Liver (tissue), 9 donors: ENCODE results near the gene KLRF1. TPM values are rescaled to one million over a fixed set of nuclear protein-coding genes. Genes with fewer than 3 reads are reported as not detected.

Source experiments
- DNase-seq: peaks from one replicate; pipeline ENCODE4 v3.0.0-alpha.2; 2017; ENCODE audit warnings: low spot score
- H3K27ac ChIP-seq, 2 donors: one replicate each; pipeline ENCODE4 v1.7.0; 2013; ENCODE audit warnings: inconsistent platforms in 2 of 2, low read length in 2 of 2, control low read depth in 1 of 2, low read depth in 1 of 2, mild to moderate bottlenecking in 1 of 2
- H3K27me3 ChIP-seq, 4 donors: one replicate each; pipeline versions ENCODE4 v1.6.1 to v1.7.0; 2013; ENCODE audit warnings: low read length in 3 of 4, inconsistent platforms in 1 of 4, mild to moderate bottlenecking in 1 of 4, moderate library complexity in 1 of 4; ENCODE audit not compliant: control insufficient read depth in 4 of 4, insufficient read depth in 4 of 4
- H3K36me3 ChIP-seq, 4 donors: one replicate each; pipeline versions ENCODE4 v1.6.1 to v1.7.0; 2013; ENCODE audit warnings: low read length in 3 of 4, mild to moderate bottlenecking in 3 of 4, low read depth in 1 of 4, moderate library complexity in 1 of 4; ENCODE audit not compliant: control insufficient read depth in 4 of 4, insufficient read depth in 3 of 4
- H3K4me1 ChIP-seq, 4 donors: one replicate each; pipeline versions ENCODE4 v1.6.1 to v1.7.0; 2013; ENCODE audit warnings: low read length in 3 of 4, mild to moderate bottlenecking in 3 of 4, moderate library complexity in 1 of 4; ENCODE audit not compliant: control insufficient read depth in 4 of 4, insufficient read depth in 4 of 4
- H3K4me3 ChIP-seq, 3 donors: one replicate each; pipeline versions ENCODE4 v1.6.1 to v1.7.0; 2013; ENCODE audit warnings: low read length in 3 of 3, control low read depth in 1 of 3, low read depth in 1 of 3, mild to moderate bottlenecking in 1 of 3
- H3K9ac ChIP-seq, 2 donors: one replicate each; pipeline ENCODE4 v1.7.0; 2013; ENCODE audit warnings: low read length in 2 of 2, mild to moderate bottlenecking in 2 of 2, moderate library complexity in 2 of 2, control low read depth in 1 of 2, low read depth in 1 of 2
- H3K9me3 ChIP-seq, 4 donors: one replicate each; pipeline versions ENCODE4 v1.6.1 to v1.7.0; 2013; ENCODE audit warnings: low read length in 3 of 4; ENCODE audit not compliant: control insufficient read depth in 4 of 4
- ATF3 ChIP-seq: IDR thresholded peaks from 2 replicates; pipeline ENCODE4 v1.6.1; 2016; ENCODE audit warnings: antibody characterized with exemption
- EGR1 ChIP-seq, 2 donors: IDR thresholded peaks; 2 replicates each; pipeline ENCODE4 v1.6.1; 2016 to 2018; ENCODE audit warnings: antibody characterized with exemption in 2 of 2, low read depth in 2 of 2
- FOXA1 ChIP-seq: IDR thresholded peaks from 2 replicates; pipeline ENCODE4 v1.6.1; 2016; ENCODE audit warnings: antibody characterized with exemption
- FOXA2 ChIP-seq: IDR thresholded peaks from 2 replicates; pipeline ENCODE4 v1.6.1; 2016; ENCODE audit warnings: antibody characterized with exemption
- GABPA ChIP-seq, 2 donors: IDR thresholded peaks in 1 of 2; conservative IDR thresholded peaks in 1 of 2; 2 replicates each; pipeline ENCODE4 v1.6.1; 2016; ENCODE audit warnings: antibody characterized with exemption in 2 of 2, mild to moderate bottlenecking in 1 of 2, moderate library complexity in 1 of 2
- HNF4A ChIP-seq, 2 donors: conservative IDR thresholded peaks; 2 replicates each; pipeline ENCODE4 v1.6.1; 2016; ENCODE audit warnings: antibody characterized with exemption in 2 of 2, mild to moderate bottlenecking in 2 of 2
- HNF4G ChIP-seq: IDR thresholded peaks from 2 replicates; pipeline ENCODE4 v1.6.1; 2016; ENCODE audit warnings: antibody characterized with exemption
- JUND ChIP-seq, 2 donors: IDR thresholded peaks; 2 replicates each; pipeline ENCODE4 v1.6.1; 2016; ENCODE audit warnings: antibody characterized with exemption in 2 of 2
- MAX ChIP-seq: IDR thresholded peaks from 2 replicates; pipeline ENCODE4 v1.6.1; 2016; ENCODE audit warnings: antibody characterized with exemption
- NR2F2 ChIP-seq: IDR thresholded peaks from 2 replicates; pipeline ENCODE4 v1.6.1; 2016; ENCODE audit warnings: antibody characterized with exemption
- REST ChIP-seq: IDR thresholded peaks from 2 replicates; pipeline ENCODE4 v1.6.1; 2016; ENCODE audit warnings: antibody characterized with exemption, mild to moderate bottlenecking
- SP1 ChIP-seq: IDR thresholded peaks from 2 replicates; pipeline ENCODE4 v1.6.1; 2018; ENCODE audit warnings: antibody characterized with exemption, mild to moderate bottlenecking
- TAF1 ChIP-seq: conservative IDR thresholded peaks from 2 replicates; pipeline ENCODE4 v1.6.1; 2016; ENCODE audit warnings: antibody characterized with exemption, mild to moderate bottlenecking
- YY1 ChIP-seq: IDR thresholded peaks from 2 replicates; pipeline ENCODE4 v1.6.1; 2016; ENCODE audit warnings: antibody characterized with exemption, mild to moderate bottlenecking
- ZBTB33 ChIP-seq: IDR thresholded peaks from 2 replicates; pipeline ENCODE4 v1.6.1; 2016; ENCODE audit warnings: antibody characterized with exemption
- WGBS: extraction: QIAGEN DNeasy Blood & Tissue Kit; methylation state at CpG from one replicate; pipeline ENCODE4 v1.1.7; 2013; 5-methylcytosine and 5-hydroxymethylcytosine counted together
- polyA plus RNA-seq, 2 donors: library from polyadenylated mRNA; stranded (reverse) in 1 of 2; unstranded in 1 of 2; fragments of 200-250 nt in 1 of 2; fragments of >200 nt in 1 of 2; fragmentation: Nextera tagmentation in 1 of 2; extraction: Ambion mirVana in 1 of 2; gene quantifications; one replicate each; pipeline versions ENCODE4 v1.2.1 to v1.2.3, GENCODE V29; 2013 to 2015
- total RNA-seq, 2 donors: library from RNA; depleted of rRNA; stranded (reverse); fragments of >200 nt; gene quantifications; one replicate each; pipeline ENCODE4 v1.2.3, GENCODE V29; 2014
- donor health status: healthy.
- donor health status: healthy.
- donor health status: healthy.
- donor health status: healthy.
- donor health status: healthy.

Gene KLRF1
- total and polyA plus RNA-seq, 4 donors, result 0.18 to 1.5 (median 0.76) TPM

GRCh38 chr12:9786726-9787717, 40.3 kb upstream of the KLRF1 start:
- WGBS, result 77% methylated on average over 6 of the region's 6 CpGs

GRCh38 chr12:9792185-9792900, 34.9 kb upstream of the KLRF1 start:
- no peak for TF ChIP-seq REST
- no peak for TF ChIP-seq FOXA1
- TF ChIP-seq SP1, result no peak
- no peak for TF ChIP-seq FOXA2
- TF ChIP-seq EGR1 (IDR thresholded peaks at IDR 0.05; ENCODE audit: low read depth in 2 of 2), result no peak
- no peak for TF ChIP-seq HNF4A (conservative IDR thresholded peaks at IDR 0.05)
- no peak for TF ChIP-seq HNF4G
- TF ChIP-seq ATF3, result no peak
- no peak for TF ChIP-seq GABPA (IDR thresholded peaks at IDR 0.05 in 1 of 2, conservative IDR thresholded peaks at IDR 0.05 in 1 of 2)
- no peak for TF ChIP-seq TAF1
- no peak for TF ChIP-seq ZBTB33
- TF ChIP-seq JUND (IDR thresholded peaks at IDR 0.05), result no peak
- no peak for TF ChIP-seq NR2F2
- no peak for TF ChIP-seq YY1
- H3K4me1 ChIP-seq, result no peaks in the 10 kb centered on the region
- WGBS, result 51% methylated on average over 2 of the region's 2 CpGs

More at GRCh38 chr12:9786726-9787717, 40.3 kb upstream of the KLRF1 start:
- no peak overlapping the region for H3K27ac ChIP-seq
- H3K4me3 ChIP-seq, result no peak overlapping the region
- no peak overlapping the region for H3K9ac ChIP-seq
- TF ChIP-seq FOXA2 (no peak), YY1 (no peak), MAX (no peak)
- no peaks in the 10 kb centered on the region for H3K4me1 ChIP-seq
- no peaks in the 10 kb centered on the region for H3K36me3 ChIP-seq
- DNase-seq, result no peak
- H3K27me3 ChIP-seq, result no peaks in the 10 kb centered on the region
- H3K9me3 ChIP-seq, result no peaks in the 10 kb centered on the region

More at GRCh38 chr12:9792185-9792900, 34.9 kb upstream of the KLRF1 start:
- Histone ChIP-seq H3K36me3 (no peaks in the 10 kb centered on the region), H3K9me3 (no peaks in the 10 kb centered on the region), H3K4me3 (no peak overlapping the region), H3K27ac (no peak overlapping the region), H3K9ac (no peak overlapping the region), H3K27me3 (no peaks in the 10 kb centered on the region)
- DNase-seq, result no peak
